HTR-8/SVneo (cell line): Measurements from ENCODE around the gene TFEC.
"Not testable (repeated sequence)": the region's sequence is repeated elsewhere in the genome, so short reads cannot be mapped to it uniquely, and the experiment has no call there.

Experiments used
- DNase-seq: peaks from one replicate; pipeline ENCODE4 v3.0.0; 2011; ENCODE audit warnings: low spot score, mixed read lengths; ENCODE audit not compliant: insufficient read length
- FAIRE-seq: peaks from 2 replicates; lab custom pipeline; 2011; peaks lifted over from hg19 to GRCh38; lab: Jason Lieb, UNC

The TFEC gene

DNA sequence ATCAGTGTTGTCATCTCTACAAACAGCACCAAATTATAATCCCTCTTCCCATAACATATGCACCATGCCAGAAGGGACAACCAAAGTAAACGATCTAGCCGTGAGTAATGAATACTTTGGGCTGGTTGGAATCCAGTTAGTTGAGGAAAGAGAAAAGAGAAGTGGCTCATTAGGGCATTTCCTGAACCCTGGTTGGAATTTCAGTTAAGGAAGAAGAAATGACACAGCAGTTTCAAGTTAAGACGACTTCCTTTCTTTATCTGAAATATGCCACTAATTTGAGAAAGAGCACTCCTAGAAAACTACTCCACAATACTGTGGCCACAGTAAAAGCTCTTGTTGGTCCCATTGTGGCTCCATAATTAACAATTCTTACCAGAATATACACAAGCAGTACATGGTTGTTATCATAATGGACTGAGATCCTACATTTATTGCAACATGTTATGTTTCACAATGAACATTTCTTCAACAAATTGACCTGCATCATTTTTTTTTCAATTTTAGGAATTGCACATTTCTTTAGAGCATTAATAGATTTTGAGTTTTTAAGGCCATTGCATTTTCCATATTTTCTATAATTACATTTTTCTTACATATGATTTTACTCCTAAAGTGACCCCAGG, at the start of gene TFEC:
TSS of gene TFEC (minus strand) at position 113 of the 626 bp plus-strand sequence. CDS start 46,322 bp downstream, outside the sequence.
- no peak for FAIRE-seq
- DNase-seq, result no peak

DNA sequence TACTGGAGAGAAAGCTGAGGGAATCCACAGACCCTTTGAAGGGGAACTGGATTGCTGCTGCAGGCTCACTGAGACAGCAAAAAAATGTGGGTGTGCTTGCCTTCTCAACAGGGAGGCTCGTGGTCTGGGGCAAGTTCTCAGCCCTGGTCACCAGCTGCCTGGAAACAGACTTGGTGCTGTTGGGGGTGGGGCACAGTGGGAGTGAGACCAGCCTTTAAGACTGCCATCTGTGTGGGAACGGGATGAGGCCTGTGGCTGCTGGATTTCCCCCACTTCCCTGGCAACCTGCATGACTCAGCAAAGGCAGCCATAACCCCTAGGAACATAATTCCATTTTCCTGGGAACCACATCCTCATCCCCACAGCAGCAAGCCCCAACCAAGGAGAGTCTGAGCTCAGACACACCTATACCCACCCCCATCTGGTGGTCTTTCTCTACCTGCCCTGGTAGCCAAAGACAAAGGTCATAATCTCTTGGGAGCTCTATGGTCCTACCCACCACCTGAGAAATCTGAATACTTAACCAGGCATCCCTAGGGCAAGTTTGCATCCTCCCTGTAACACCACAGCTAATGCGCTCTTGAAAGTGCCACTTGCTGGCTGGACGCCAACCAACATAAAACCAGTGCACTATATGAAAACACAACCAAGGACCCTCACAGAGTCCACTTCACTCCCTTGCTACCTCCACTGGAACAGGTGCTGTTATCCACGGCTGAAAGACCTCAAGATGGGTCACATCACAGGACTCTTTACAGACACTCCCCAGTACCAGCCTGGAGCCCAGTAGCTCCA, 45.0 kb upstream of the TFEC start:
- no peak for DNase-seq
- no peak for FAIRE-seq

DNA sequence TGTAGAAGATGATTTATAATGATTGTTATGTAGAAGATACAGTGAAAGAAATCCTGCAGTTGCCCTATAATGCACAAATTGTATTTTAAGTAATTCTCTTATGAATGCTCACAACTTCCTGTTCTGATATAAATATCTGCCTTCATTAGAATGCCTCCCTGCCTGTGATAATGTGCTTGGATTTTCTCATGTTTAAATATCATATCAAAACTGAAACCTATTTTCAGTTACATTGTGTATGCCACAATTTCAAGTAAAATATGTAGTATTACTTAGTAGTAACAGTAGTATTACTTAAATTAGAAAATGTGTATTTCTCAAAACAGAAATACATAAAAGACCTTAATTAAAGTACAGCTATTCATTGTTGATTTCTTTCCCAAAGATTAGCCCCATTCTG, 41.1 kb upstream of the TFEC start:
- DNase-seq (no peak), FAIRE-seq (no peak)

GRCh38 chr7:116064179-116064578, 33.6 kb upstream of the TFEC start:
- FAIRE-seq (no peak), DNase-seq (no peak)

DNA sequence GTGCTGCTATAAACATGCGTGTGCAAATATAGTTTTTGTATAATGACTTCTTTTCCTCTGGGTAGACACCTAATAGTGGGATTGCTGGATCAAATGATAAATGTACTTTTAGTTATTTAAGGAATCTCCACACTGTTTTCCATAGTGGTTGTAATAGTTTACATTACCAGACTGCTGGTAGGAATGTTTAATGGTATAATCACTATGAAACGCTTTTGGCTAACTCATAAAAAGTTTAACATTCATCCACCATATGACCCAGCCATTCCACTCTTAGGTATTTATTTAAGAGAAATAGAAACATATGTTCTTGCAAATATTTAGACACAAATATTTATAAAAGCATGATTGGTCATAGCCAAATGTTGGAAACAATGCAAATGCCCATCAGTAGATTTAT, 32.1 kb upstream of the TFEC start:
- FAIRE-seq (no peak), DNase-seq (no peak)

DNA sequence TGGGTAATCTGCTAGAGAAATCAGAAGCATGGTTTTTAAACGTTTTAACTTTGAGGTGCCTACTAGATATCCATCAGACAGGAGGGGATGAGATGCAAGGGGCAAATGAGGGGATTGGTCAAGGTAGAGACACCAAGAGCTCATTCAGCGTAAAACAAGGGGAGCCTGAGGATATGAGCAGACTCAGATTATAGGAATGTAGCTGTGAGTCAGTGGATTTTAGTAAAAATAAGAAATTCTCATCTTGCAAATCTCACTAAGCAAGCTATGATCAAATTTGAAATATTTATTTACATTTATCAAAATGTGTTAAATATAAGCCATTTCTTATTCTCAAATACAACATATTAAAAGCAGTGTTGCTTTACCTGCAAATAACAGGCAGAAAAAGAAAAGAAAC, 21.4 kb upstream of the TFEC start:
- FAIRE-seq (no peak), DNase-seq (no peak)

DNA sequence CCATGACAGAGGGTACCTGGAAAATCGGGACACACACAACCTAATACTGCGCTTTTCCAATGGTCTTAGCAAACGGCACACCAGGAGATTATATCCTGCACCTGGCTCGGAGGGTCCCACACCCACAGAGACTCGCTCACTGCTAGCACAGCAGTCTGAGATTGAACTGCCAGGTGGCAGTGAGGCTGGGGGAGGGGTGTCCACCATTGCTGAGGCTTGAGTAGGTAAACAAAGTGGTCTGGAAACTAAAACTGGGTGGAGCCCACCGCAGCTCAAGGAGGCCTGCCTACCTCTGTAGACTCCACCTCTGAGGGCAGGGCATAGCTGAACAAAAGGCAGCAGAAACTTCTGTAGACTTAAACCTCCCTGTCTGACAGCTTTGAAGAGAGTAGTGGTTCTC, 16.7 kb upstream of the TFEC start:
- FAIRE-seq, result not testable (repeated sequence)

GRCh38 chr7:116045532-116045931, 15.0 kb upstream of the TFEC start:
- no peak for DNase-seq
- no peak for FAIRE-seq

More for the DNA sequence above, 16.7 kb upstream of the TFEC start:
- not testable (repeated sequence) for DNase-seq

DNA sequence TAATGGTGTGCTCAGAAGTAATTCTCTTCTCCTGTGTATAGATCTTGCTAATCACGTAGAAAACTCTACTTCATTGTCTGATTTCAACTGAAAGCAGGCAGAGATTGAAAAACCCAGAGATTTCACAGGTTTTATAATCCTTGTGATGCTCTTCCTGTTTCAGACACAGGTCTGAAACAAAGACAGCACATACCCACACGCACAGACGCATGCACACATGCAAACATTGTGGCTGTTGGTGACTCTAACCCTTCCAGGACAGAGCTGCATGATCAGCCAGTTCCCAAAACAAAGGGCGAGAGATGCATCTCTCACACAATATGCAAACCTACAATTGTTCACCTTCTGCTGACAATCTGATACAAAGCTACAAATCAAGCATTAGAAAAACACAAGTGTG, 11.1 kb upstream of the TFEC start:
- DNase-seq (no peak), FAIRE-seq (no peak)

DNA sequence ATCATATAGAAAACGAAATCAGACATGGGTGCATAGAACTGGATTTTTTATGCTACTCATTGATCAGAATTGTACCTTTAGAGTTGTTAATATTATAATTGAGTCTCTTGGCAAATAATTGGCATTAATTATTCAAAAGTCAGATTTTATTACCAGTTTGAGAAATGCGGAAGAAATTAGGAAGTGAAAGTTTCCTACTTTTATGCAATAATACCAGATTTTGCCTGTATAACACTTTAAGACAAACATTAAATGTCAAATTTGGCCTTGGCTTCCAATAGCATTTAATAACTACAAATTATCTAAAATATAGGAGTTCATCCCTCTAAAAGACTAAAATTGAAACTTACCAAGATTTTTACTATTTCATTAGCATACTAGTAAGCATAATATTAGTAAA, 6.8 kb upstream of the TFEC start:
- DNase-seq (no peak), FAIRE-seq (no peak)

DNA sequence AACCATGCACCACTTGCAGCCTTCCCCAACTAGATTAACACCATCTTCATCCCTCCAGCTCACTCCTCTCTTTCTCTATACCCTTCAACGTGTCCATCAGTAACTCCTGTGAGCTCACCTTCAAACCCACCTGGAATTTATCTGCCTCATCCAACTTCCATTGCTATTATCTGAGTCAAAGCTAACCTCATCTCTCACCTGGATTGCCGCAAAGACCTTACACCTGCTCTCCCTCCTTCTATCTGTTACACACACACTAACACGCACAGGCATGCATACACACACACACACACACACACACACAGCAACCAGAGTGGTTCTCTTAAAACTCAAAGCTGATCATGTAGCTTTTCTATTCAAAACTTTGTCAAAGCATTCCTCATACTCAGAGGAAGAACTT, 3.8 kb upstream of the TFEC start:
- FAIRE-seq, result no peak

GRCh38 chr7:116032886-116033285, 2.3 kb upstream of the TFEC start:
- DNase-seq (no peak), FAIRE-seq (no peak)

More for the DNA sequence above, 3.8 kb upstream of the TFEC start:
- DNase-seq, result no peak

DNA sequence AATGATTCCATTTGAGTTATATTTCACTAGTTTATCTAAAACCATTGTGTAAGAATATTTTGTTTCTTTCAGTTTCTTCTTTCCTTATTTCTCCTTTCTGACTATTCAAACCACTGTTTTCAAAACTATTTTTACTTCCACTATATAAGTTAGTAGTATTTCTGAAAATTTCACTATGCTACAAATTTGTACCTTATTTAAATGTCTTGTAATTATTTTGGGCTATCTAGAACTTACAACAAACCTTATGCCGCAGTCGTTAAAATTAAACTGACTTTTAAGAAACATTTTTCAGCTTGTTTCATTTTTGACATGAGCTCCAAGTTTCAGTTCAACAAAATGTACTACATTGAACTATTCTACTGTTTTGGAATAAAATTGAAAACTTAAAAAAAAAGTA, 1.8 kb downstream of the TFEC start:
- no peak for FAIRE-seq
- no peak for DNase-seq

GRCh38 chr7:116027786-116028185, 2.8 kb downstream of the TFEC start:
- DNase-seq (no peak), FAIRE-seq (no peak)

GRCh38 chr7:116024826-116025809, 5.4 kb downstream of the TFEC start:
- DNase-seq (no peak), FAIRE-seq (no peak)

DNA sequence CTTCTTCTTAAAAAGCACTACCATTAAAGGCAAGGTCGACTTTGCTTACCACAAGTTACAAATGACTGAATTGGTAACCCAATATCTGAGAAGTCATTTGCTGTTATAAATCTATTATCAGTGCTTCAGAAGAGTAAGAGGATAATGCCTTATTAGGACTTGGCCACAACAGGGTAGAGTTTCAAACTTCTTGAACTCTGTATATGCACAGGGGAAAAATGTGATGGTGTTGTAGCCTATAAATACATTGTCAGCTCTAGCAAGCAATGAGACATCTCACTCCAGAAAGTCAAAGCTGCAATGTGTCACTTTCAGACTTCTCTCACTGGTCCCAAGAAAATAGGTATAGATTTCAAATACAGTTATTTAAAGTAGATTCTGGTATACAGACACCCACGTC, 9.3 kb downstream of the TFEC start:
- no peak for FAIRE-seq
- no peak for DNase-seq

GRCh38 chr7:116018731-116019130, 11.8 kb downstream of the TFEC start:
- FAIRE-seq (no peak), DNase-seq (no peak)

DNA sequence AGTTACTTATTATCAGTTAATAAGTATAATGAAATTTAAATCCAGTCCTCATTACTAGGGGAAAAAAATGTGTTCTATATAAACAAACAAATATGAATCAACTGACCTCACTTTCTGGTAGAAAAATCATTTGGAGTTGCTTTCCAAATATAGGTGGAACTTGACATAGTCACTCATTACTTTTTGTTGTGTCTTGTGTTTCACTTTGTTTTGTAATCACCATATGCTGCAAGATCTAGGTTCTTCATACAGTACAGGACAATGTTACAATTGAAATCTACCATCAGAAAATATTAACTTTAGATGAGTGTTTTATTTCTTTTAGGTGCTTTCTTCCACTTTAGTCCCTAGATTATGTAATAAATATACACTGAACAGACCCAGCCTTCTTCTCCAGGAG, 16.9 kb downstream of the TFEC start:
- FAIRE-seq, result no peak
- DNase-seq, result no peak

DNA sequence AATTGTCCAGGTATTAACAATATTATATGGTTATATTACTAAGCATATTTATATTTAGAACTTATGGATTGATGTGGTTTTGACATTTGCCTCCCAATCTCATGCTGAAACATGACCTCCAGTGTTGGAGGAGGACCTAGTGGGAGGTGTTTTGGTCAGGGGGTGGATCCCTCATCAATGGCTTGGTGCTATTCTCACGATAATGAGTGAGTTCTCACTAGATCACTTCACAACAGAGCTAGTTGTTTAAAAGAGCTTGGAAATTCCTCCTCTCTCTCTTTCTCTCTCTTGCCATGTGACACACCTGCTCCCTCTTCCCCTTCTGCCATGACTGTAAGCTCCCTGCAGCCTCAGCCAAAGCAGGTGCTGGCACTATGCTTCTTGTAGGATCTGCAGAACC, 19.0 kb downstream of the TFEC start:
- FAIRE-seq, result no peak
- DNase-seq, result no peak

GRCh38 chr7:116004762-116005161, 25.8 kb downstream of the TFEC start:
- not testable (repeated sequence) for FAIRE-seq, DNase-seq

DNA sequence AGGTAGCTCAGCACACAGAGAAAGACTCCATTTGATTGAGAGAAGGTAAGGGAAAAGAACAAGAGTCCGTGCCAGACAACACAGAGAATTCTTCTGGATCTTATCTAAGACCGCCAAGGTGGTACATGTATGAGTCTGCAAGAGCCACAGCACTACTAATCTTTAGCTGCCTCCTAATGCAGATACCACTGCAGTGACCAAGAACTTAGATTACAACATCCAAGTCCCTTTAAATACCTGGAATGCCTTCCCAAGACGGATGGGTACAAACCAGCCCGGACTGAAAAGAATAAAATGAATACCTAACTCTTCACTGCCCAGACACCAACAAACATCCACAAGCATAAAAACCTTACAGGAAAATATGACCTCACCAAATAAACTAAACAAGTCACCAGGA, 33.3 kb downstream of the TFEC start:
- DNase-seq (no peak), FAIRE-seq (no peak)
